Stimulated activated CD4-positive, alpha-beta T cell treated with anti-CD3 and anti-CD28 coated beads, Interleukin-4, amount 100 ng/mL, for 48 hours (primary cell): Measurements from ENCODE around the gene PSORS1C1.
"Not testable (repeated sequence)": the region's sequence is repeated elsewhere in the genome, so short reads cannot be mapped to it uniquely, and the experiment has no call there.

Experiments
- DNase-seq, 2 donors: peaks; one replicate each; pipeline ENCODE4 v3.0.0-alpha.2; 2020; ENCODE audit warnings: low read depth in 2 of 2

Gene PSORS1C1

GRCh38 chr6:31158863-31159855 lies 44.6 kb downstream of the PSORS1C1 start:
- peak; percentile 11 to 19 for DNase-seq

GRCh38 chr6:31161216-31162126 lies 46.9 kb downstream of the PSORS1C1 start:
- no peak for DNase-seq

- DNase-seq: no peak
Observed at GRCh38 chr6:31162463-31163165, 48.0 kb downstream of the PSORS1C1 start.

GRCh38 chr6:31163922-31164321 lies 49.3 kb downstream of the PSORS1C1 start:
- DNase-seq: no peak

- not testable (repeated sequence) for DNase-seq
Observed at GRCh38 chr6:31164475-31165063, 50.0 kb downstream of the PSORS1C1 start.

- DNase-seq: not testable (repeated sequence)
Observed at GRCh38 chr6:31165064-31165832, 50.6 kb downstream of the PSORS1C1 start.

GRCh38 chr6:31165986-31166385 lies 51.4 kb downstream of the PSORS1C1 start:
- no peak for DNase-seq

- no peak for DNase-seq
Observed at GRCh38 chr6:31168606-31169005, 54.0 kb downstream of the PSORS1C1 start.

GRCh38 chr6:31169123-31169857 lies 54.7 kb downstream of the PSORS1C1 start:
- DNase-seq: no peak

- DNase-seq: not testable (repeated sequence)
Observed at GRCh38 chr6:31169858-31170599, 55.4 kb downstream of the PSORS1C1 start.

GRCh38 chr6:31170600-31170881 lies 55.9 kb downstream of the PSORS1C1 start, which contains the start of gene POU5F1:
Gene POU5F1 (minus strand): TSS chr6:31170682. CDS start chr6:31170620, 62 bp downstream.
- DNase-seq: no peak

GRCh38 chr6:31170987-31171671 lies 56.5 kb downstream of the PSORS1C1 start:
- DNase-seq: no peak

GRCh38 chr6:31171931-31172905 lies 57.6 kb downstream of the PSORS1C1 start:
- DNase-seq: no peak

GRCh38 chr6:31172973-31173384 lies 58.4 kb downstream of the PSORS1C1 start:
- no peak for DNase-seq

- no peak for DNase-seq
Observed at GRCh38 chr6:31173406-31173805, 58.8 kb downstream of the PSORS1C1 start.

GRCh38 chr6:31174378-31174777 lies 59.8 kb downstream of the PSORS1C1 start:
- no peak for DNase-seq

- no peak for DNase-seq
Observed at GRCh38 chr6:31175971-31176370, 61.4 kb downstream of the PSORS1C1 start.
